Hepatocyte (in vitro differentiated cells): Measurements from ENCODE around the gene UPK3B. TPM values are rescaled to one million over a fixed set of nuclear protein-coding genes. Genes with fewer than 3 reads are reported as not detected.
"Not testable (repeated sequence)": the region's sequence is repeated elsewhere in the genome, so short reads cannot be mapped to it uniquely, and the experiment has no call there.

ENCODE experiments used
- DNase-seq: peaks from one replicate; pipeline ENCODE4 v3.0.0-alpha.2; 2016; ENCODE audit warnings: low spot score
- H2AFZ ChIP-seq: fragments of 200-600 bp; sonication (generic); 2 replicates; pipeline ENCODE4 v1.6.0; 2016; ENCODE audit warnings: antibody characterized with exemption, mild to moderate bottlenecking
- H3K27ac ChIP-seq: fragments of 200-600 bp; sonication (generic); 2 replicates; pipeline ENCODE4 v1.5.1; 2016; ENCODE audit warnings: mild to moderate bottlenecking
- H3K27me3 ChIP-seq: fragments of 200-600 bp; sonication (generic); 2 replicates; pipeline ENCODE4 v1.6.1; 2016
- H3K36me3 ChIP-seq: fragments of 200-600 bp; sonication (generic); replicated peaks from 2 replicates; pipeline ENCODE4 v1.5.1; 2016; ENCODE audit warnings: low read depth; ENCODE audit not compliant: insufficient read depth
- H3K4me1 ChIP-seq: fragments of 200-600 bp; sonication (generic); 2 replicates; pipeline ENCODE4 v1.5.1; 2016; ENCODE audit warnings: mild to moderate bottlenecking, moderate library complexity; ENCODE audit not compliant: insufficient read depth
- H3K4me2 ChIP-seq: fragments of 200-600 bp; sonication (generic); 2 replicates; pipeline ENCODE4 v1.6.0; 2016
- H3K4me3 ChIP-seq: fragments of 200-600 bp; sonication (generic); 2 replicates; pipeline ENCODE4 v1.5.1; 2016; ENCODE audit warnings: mild to moderate bottlenecking
- H3K79me2 ChIP-seq: fragments of 200-600 bp; sonication (generic); 2 replicates; pipeline ENCODE4 v1.6.0; 2017; ENCODE audit warnings: mild to moderate bottlenecking
- H3K9me2 ChIP-seq: fragments of 200-600 bp; sonication (generic); replicated peaks from 2 replicates; pipeline ENCODE4 v1.6.0; 2017; ENCODE audit warnings: mild to moderate bottlenecking; ENCODE audit not compliant: insufficient read depth
- H3K9me3 ChIP-seq: fragments of 200-600 bp; sonication (generic); 2 replicates; pipeline ENCODE4 v1.5.1; 2016; ENCODE audit warnings: low read depth, mild to moderate bottlenecking
- H4K20me1 ChIP-seq: fragments of 200-600 bp; sonication (generic); 2 replicates; pipeline ENCODE4 v1.6.0; 2016; ENCODE audit warnings: mild to moderate bottlenecking; ENCODE audit not compliant: insufficient read depth, poor library complexity, severe bottlenecking
- CTCF ChIP-seq: fragments of 200-600 bp; sonication (generic); IDR thresholded peaks from 2 replicates; pipeline ENCODE4 v1.5.1; 2016; ENCODE audit warnings: antibody characterized with exemption, mild to moderate bottlenecking; ENCODE audit not compliant: poor library complexity
- EZH2 ChIP-seq: fragments of 200-600 bp; sonication (generic); IDR thresholded peaks from 2 replicates; pipeline ENCODE4 v1.6.1; 2016; ENCODE audit warnings: antibody characterized with exemption, mild to moderate bottlenecking, borderline replicate concordance
- EZH2phosphoT487 ChIP-seq: fragments of 200-600 bp; sonication (generic); IDR thresholded peaks from one replicate; pipeline ENCODE4 v1.6.1; 2018; ENCODE audit warnings: antibody characterized with exemption, mild to moderate bottlenecking, low read depth, moderate library complexity; ENCODE audit not compliant: unreplicated experiment, severe bottlenecking
- WGBS: methylation state at CpG from one replicate; pipeline ENCODE4 v1.1.6; 2016; ENCODE audit warnings: low lambda C conversion rate; ENCODE audit errors: missing lambda C conversion rate; 5-methylcytosine and 5-hydroxymethylcytosine counted together
- polyA plus RNA-seq: library from polyadenylated mRNA; unstranded; fragments of >200 nt; fragmentation: Nextera tagmentation; extraction: Ambion mirVana; gene quantifications from 2 replicates; pipeline ENCODE4 v1.2.1, GENCODE V29; 2016
- total RNA-seq: library from RNA; depleted of rRNA; stranded (reverse); fragments of >200 nt; gene quantifications from 2 replicates; pipeline ENCODE4 v1.2.3, GENCODE V29; 2014

UPK3B gene
- total and polyA plus RNA-seq, 2 experiments from 2014 or later, result 25.8 to 90.6 TPM

- H3K9me3 ChIP-seq, H3K27ac ChIP-seq, H3K9me2 ChIP-seq, H4K20me1 ChIP-seq, H3K27me3 ChIP-seq, H3K4me2 ChIP-seq, H3K4me1 ChIP-seq, H2AFZ ChIP-seq, H3K79me2 ChIP-seq, H3K4me3 ChIP-seq, H3K36me3 ChIP-seq, DNase-seq: not testable (repeated sequence)
- WGBS, result no CpG with 5 or more reads among the region's 19 CpGs
Observed at GRCh38 chr7:76499924-76500241, 10.5 kb upstream of the UPK3B start.

GRCh38 chr7:76502224-76502623, 8.1 kb upstream of the UPK3B start:
- DNase-seq, result peak; percentile 1
- not testable (repeated sequence) for H3K4me1 ChIP-seq, H3K27ac ChIP-seq, H3K9me3 ChIP-seq, H4K20me1 ChIP-seq, H2AFZ ChIP-seq, H3K4me2 ChIP-seq, H3K9me2 ChIP-seq, H3K36me3 ChIP-seq, H3K27me3 ChIP-seq, H3K79me2 ChIP-seq, H3K4me3 ChIP-seq
- 90% methylated on average over 12 of the region's 13 CpGs for WGBS

- not testable (repeated sequence) for H3K27me3 ChIP-seq, H3K36me3 ChIP-seq, H3K27ac ChIP-seq, H3K79me2 ChIP-seq, H3K9me3 ChIP-seq, H4K20me1 ChIP-seq, H2AFZ ChIP-seq, H3K4me2 ChIP-seq, H3K9me2 ChIP-seq, H3K4me1 ChIP-seq, H3K4me3 ChIP-seq
- DNase-seq, result peak; percentile 2
- WGBS, result 91% methylated on average over 16 of the region's 16 CpGs
Observed at GRCh38 chr7:76502836-76503235, 7.5 kb upstream of the UPK3B start.

GRCh38 chr7:76503244-76503643, 7.1 kb upstream of the UPK3B start:
- peak; percentile 0 for DNase-seq
- H4K20me1 ChIP-seq, H3K9me2 ChIP-seq, H3K27ac ChIP-seq, H3K4me1 ChIP-seq, H3K36me3 ChIP-seq, H3K79me2 ChIP-seq, H3K27me3 ChIP-seq, H3K4me2 ChIP-seq, H3K4me3 ChIP-seq, H2AFZ ChIP-seq, H3K9me3 ChIP-seq: not testable (repeated sequence)
- WGBS, result 95% methylated on average over 10 of the region's 12 CpGs

GRCh38 chr7:76504351-76505167, 5.8 kb upstream of the UPK3B start:
- not testable (repeated sequence) for H3K4me2 ChIP-seq, H3K9me3 ChIP-seq, H3K36me3 ChIP-seq, H4K20me1 ChIP-seq, H3K27ac ChIP-seq, H3K27me3 ChIP-seq, H3K4me3 ChIP-seq, H2AFZ ChIP-seq, H3K79me2 ChIP-seq, H3K4me1 ChIP-seq, H3K9me2 ChIP-seq
- peak; percentile 2 for DNase-seq
- 92% methylated on average over 10 of the region's 33 CpGs for WGBS

- no peaks in the 10 kb centered on the region for H3K9me2 ChIP-seq
- WGBS, result 95% methylated on average over 29 of the region's 32 CpGs
- H4K20me1 ChIP-seq, result no peaks in the 10 kb centered on the region
- H2AFZ ChIP-seq, result no peak overlapping the region
- no peaks in the 10 kb centered on the region for H3K9me3 ChIP-seq
- no peak overlapping the region for H3K27ac ChIP-seq
- peak; percentile 2 for DNase-seq
- no peaks in the 10 kb centered on the region for H3K79me2 ChIP-seq
- no peak for TF ChIP-seq EZH2
- no peak for TF ChIP-seq CTCF
- TF ChIP-seq EZH2phosphoT487, result no peak
- peaks cover 6% of the 10 kb centered on the region for H3K4me1 ChIP-seq
- no peak overlapping the region for H3K4me2 ChIP-seq
- no peaks in the 10 kb centered on the region for H3K36me3 ChIP-seq
- H3K4me3 ChIP-seq, result no peak overlapping the region
- no peaks in the 10 kb centered on the region for H3K27me3 ChIP-seq
Observed at GRCh38 chr7:76505168-76506080, 4.9 kb upstream of the UPK3B start.
